ENCODE measurements around the gene MIX23. TPM values are rescaled to one million over a fixed set of nuclear protein-coding genes. Genes with fewer than 3 reads are reported as not detected.
A peak's percentile ranks its signal among the peaks of the same experiment; 100 is the strongest.

Gene MIX23
- total RNA-seq, 4 donors from 2014 or later: 20.6 to 25.1 (median 23.3) TPM

DNA sequence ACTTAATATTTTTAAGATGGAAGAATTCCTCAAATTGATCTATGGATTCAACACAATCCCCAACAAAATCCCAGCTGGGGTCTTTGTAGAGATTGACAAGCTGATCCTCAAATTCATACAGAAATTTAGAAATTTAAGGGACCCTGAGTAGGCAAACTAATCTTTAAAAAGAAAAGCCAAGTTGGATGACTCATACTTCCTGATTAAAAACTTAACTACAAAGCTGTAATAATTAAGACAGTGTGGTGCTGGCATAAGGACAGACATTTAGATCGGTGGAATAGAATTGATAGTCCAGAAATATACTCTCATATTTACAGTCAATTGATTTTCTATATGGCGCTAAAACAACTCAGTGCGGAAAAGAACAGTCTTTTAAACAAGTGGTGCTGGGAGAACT is 12.6 kb upstream of the MIX23 start:
- intact Hi-C loops (cut with DNase I): no loop called here
- 64 to 65% methylated on average over 3 of the region's 3 CpGs for WGBS, 2 donors
- Histone ChIP-seq H3K9me3 (no peaks in the 10 kb centered on the region), H3K4me1 (no peaks in the 10 kb centered on the region), H3K4me3 (replicated peaks in 1 of 3) (no peak overlapping the region), H3K36me3 (no peaks in the 10 kb centered on the region), H3K27me3 (no peaks in the 10 kb centered on the region), H3K27ac (no peak overlapping the region)
- DNase-seq: no peak
- TF ChIP-seq, protein P1, sequence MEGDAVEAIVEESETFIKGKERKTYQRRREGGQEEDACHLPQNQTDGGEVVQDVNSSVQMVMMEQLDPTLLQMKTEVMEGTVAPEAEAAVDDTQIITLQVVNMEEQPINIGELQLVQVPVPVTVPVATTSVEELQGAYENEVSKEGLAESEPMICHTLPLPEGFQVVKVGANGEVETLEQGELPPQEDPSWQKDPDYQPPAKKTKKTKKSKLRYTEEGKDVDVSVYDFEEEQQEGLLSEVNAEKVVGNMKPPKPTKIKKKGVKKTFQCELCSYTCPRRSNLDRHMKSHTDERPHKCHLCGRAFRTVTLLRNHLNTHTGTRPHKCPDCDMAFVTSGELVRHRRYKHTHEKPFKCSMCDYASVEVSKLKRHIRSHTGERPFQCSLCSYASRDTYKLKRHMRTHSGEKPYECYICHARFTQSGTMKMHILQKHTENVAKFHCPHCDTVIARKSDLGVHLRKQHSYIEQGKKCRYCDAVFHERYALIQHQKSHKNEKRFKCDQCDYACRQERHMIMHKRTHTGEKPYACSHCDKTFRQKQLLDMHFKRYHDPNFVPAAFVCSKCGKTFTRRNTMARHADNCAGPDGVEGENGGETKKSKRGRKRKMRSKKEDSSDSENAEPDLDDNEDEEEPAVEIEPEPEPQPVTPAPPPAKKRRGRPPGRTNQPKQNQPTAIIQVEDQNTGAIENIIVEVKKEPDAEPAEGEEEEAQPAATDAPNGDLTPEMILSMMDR (IDR thresholded peaks at IDR 0.05): no peak
- TF ChIP-seq POLR2A (IDR thresholded peaks at IDR 0.05): no peak

DNA sequence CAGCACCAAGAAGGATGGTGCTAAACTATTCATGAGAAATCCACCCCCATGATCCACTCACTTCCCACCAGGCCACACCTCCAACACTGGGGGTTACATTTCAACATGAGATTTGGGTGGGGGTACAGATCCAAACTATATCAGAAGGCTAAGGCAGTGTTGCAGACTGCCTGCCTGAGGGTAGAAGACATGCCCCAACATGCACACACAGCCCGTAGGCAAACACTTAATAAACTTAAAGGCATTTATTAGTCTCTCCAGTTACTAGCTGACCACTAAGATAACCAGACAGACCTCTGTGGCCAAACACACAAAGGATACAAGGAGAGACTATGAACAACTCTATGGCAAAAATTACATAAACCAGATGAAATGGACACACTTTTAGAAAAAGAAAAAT is 11.1 kb upstream of the MIX23 start:
- no peaks in the 10 kb centered on the region for H3K27me3 ChIP-seq
- H3K9me3 ChIP-seq: no peaks in the 10 kb centered on the region
- no peak overlapping the region for H3K4me3 ChIP-seq (replicated peaks in 1 of 3)
- WGBS, 2 donors: 75 to 89% methylated on average over 1 of the region's 1 CpG
- TF ChIP-seq, protein P1 (IDR thresholded peaks at IDR 0.05): no peak
- no peak for TF ChIP-seq POLR2A (IDR thresholded peaks at IDR 0.05)
- no peaks in the 10 kb centered on the region for H3K4me1 ChIP-seq
- intact Hi-C loops (cut with DNase I): no loop called here
- H3K36me3 ChIP-seq: no peaks in the 10 kb centered on the region
- no peak overlapping the region for H3K27ac ChIP-seq
- DNase-seq: no peak

DNA sequence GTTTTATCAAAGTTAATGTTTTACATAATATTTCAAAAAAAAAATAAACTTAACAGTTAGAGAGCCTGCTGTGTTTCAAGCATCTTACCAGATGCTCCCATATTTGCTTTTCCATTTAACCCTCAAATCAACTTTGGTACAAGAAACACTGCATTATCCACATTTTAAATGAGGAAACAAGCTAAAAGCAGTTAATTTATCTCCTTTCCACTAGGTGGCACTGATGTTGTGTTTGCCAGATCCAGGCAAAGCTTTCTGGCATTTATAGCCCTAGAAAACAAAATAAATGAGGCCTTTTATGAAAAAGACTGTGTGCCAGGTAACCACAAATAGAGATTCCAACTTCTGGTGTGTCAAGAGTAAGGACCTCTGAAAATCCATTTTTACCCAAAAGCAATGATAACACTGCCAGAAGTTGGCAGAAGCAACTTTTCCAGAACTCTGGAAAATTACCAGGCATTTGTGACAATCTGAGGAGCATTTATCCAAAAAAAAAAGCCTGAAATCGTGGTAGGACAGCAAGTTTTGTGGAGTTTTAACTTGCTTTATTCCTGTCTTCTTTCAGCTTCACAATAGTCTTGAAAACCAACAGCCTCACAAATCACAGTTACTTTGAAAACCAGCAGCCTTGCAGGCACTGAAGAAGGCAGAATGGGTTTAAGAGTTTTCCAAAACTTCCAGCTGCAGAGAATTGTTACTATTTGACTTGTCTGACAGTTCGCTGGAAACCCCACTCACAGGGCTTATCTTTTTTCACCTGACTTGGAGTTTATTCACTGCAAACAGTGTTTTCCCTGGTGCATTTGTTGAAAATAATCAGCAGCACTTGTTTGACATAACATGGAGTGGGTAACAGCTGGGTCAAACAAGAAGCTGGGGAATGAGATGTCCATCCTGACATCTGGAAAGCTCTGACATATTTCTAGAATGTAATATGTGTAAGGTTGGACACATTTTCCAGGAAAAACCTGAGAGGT is 10.1 kb upstream of the MIX23 start:
- H3K27ac ChIP-seq: no peak overlapping the region
- H3K4me1 ChIP-seq: no peaks in the 10 kb centered on the region
- 44 to 48% methylated on average over 2 of the region's 2 CpGs for WGBS, 2 donors
- no peak for TF ChIP-seq POLR2A (IDR thresholded peaks at IDR 0.05)
- TF ChIP-seq, protein P1 (IDR thresholded peaks at IDR 0.05): peak; percentile 33 to 73 (median 62)
- no peaks in the 10 kb centered on the region for H3K36me3 ChIP-seq
- H3K4me3 ChIP-seq (replicated peaks in 1 of 3): no peak overlapping the region
- no peaks in the 10 kb centered on the region for H3K27me3 ChIP-seq
- intact Hi-C loops (cut with DNase I): no loop called here
- no peaks in the 10 kb centered on the region for H3K9me3 ChIP-seq
- DNase-seq: peak in 1 of 2 donors; percentile 6

DNA sequence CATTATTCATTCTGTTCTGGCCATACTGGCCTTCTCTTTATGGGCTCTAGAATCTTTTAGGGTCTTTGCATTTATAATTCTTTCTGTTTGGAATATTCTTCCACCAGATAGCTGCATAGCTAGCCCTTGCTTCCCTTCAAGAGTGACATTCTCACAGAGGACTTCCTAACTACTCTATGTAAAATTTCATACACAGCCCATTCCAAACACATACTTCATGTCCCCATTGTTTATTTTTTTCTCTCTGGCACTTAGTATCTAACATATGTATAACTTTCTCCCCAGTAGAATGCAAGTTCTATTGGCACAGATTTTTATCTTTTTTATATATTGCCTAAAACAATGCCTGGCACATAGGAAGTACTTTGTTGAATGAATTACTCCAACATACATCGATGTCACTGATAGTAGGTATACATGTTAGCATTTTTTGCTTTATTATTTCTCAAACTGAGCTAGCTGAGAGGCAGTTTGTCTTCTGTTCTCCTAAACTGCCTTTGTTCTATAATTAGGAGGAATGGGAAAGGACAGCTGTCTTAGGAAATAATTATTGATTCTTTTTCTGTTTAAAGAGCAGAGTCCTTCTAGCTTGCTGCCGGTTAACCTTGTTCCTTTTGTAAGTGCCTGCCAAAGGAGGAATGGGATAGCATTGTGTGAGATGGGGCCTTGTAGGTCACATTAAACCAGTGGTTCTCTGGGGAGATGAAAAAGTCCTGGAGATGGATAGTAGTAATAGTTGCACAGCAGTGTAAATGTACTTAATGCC is 8.8 kb upstream of the MIX23 start:
- no peak for DNase-seq

More for the DNA sequence above, 8.8 kb upstream of the MIX23 start:
- Histone ChIP-seq H3K9me3 (no peaks in the 10 kb centered on the region), H3K4me1 (no peaks in the 10 kb centered on the region), H3K27ac (no peak overlapping the region), H3K27me3 (no peaks in the 10 kb centered on the region), H3K4me3 (replicated peaks in 1 of 3) (no peak overlapping the region), H3K36me3 (no peaks in the 10 kb centered on the region)
- WGBS, 2 donors: 36 to 66% methylated on average over 2 of the region's 2 CpGs
- no peak for TF ChIP-seq POLR2A (IDR thresholded peaks at IDR 0.05)
- TF ChIP-seq, protein P1 (IDR thresholded peaks at IDR 0.05): no peak
- intact Hi-C loops (cut with DNase I): no loop called here

Data from thyroid gland (tissue), 4 donors.